ENCODE results near the gene GTF3C2. TPM values are rescaled to one million over a fixed set of nuclear protein-coding genes. Genes with fewer than 3 reads are reported as not detected.
A peak's percentile ranks its signal among the peaks of the same experiment; 100 is the strongest.

Gene GTF3C2
- total RNA-seq, 1 donor from 2014 or later, result 83.8 TPM

- intact Hi-C loops (cut with micrococcal nuclease), result no loop called here
- Mint-ChIP-seq H3K9me3 (no peaks in the 10 kb centered on the region), H3K36me3 (ENCODE audit: low read depth) (peaks cover 68% of the 10 kb centered on the region), H3K4me1 (peaks cover 28% of the 10 kb centered on the region), H3K4me3 (no peak overlapping the region), H3K27ac (no peak overlapping the region), H3K27me3 (no peaks in the 10 kb centered on the region)
- DNase-seq, result no peak
Measured at GRCh38 chr2:27378096-27378808, 21.7 kb upstream of the GTF3C2 start.

GRCh38 chr2:27377618-27378095 is 21.1 kb upstream of the GTF3C2 start:
- H3K27me3 Mint-ChIP-seq, result no peaks in the 10 kb centered on the region
- H3K4me3 Mint-ChIP-seq, result peak overlapping the region; percentile 12
- H3K9me3 Mint-ChIP-seq, result no peaks in the 10 kb centered on the region
- peak overlapping the region; percentile 68 for H3K27ac Mint-ChIP-seq
- H3K4me1 Mint-ChIP-seq, result peaks cover 32% of the 10 kb centered on the region
- intact Hi-C loops (cut with micrococcal nuclease), result no loop called here
- peaks cover 72% of the 10 kb centered on the region for H3K36me3 Mint-ChIP-seq (ENCODE audit: low read depth)
- DNase-seq, result no peak

GRCh38 chr2:27376866-27377617 is 20.5 kb upstream of the GTF3C2 start:
- DNase-seq, result no peak
- Mint-ChIP-seq H3K4me3 (no peak overlapping the region), H3K27ac (no peak overlapping the region), H3K36me3 (ENCODE audit: low read depth) (peaks cover 74% of the 10 kb centered on the region), H3K9me3 (no peaks in the 10 kb centered on the region), H3K27me3 (no peaks in the 10 kb centered on the region), H3K4me1 (peaks cover 35% of the 10 kb centered on the region)
- intact Hi-C loops (cut with micrococcal nuclease), result no loop called here

- Mint-ChIP-seq H3K9me3 (no peaks in the 10 kb centered on the region), H3K27ac (no peak overlapping the region), H3K4me1 (peaks cover 38% of the 10 kb centered on the region), H3K4me3 (no peak overlapping the region), H3K27me3 (no peaks in the 10 kb centered on the region), H3K36me3 (ENCODE audit: low read depth) (peaks cover 71% of the 10 kb centered on the region)
- DNase-seq, result no peak
- intact Hi-C loops (cut with micrococcal nuclease), result no loop called here
Measured at GRCh38 chr2:27376151-27376865, 19.7 kb upstream of the GTF3C2 start.

- Mint-ChIP-seq H3K9me3 (no peaks in the 10 kb centered on the region), H3K27me3 (no peaks in the 10 kb centered on the region), H3K27ac (peak overlapping the region; percentile 34), H3K4me3 (no peak overlapping the region), H3K36me3 (ENCODE audit: low read depth) (peaks cover 68% of the 10 kb centered on the region), H3K4me1 (peaks cover 33% of the 10 kb centered on the region)
- DNase-seq, result no peak
- intact Hi-C loops (cut with micrococcal nuclease), result no loop called here
Measured at GRCh38 chr2:27375513-27376099, 19.0 kb upstream of the GTF3C2 start.

- Mint-ChIP-seq H3K27ac (no peak overlapping the region), H3K9me3 (no peaks in the 10 kb centered on the region), H3K36me3 (ENCODE audit: low read depth) (peaks cover 64% of the 10 kb centered on the region), H3K27me3 (no peaks in the 10 kb centered on the region), H3K4me3 (no peak overlapping the region), H3K4me1 (peaks cover 29% of the 10 kb centered on the region)
- intact Hi-C loops (cut with micrococcal nuclease), result loop anchor here (5.0 kb wide), 1 partner anchor 289 kb away; the partner anchor contains the start of genes SLC4A1AP and SUPT7L
- DNase-seq, result no peak
Measured at GRCh38 chr2:27373567-27373966, 17.0 kb upstream of the GTF3C2 start.

GRCh38 chr2:27372937-27373336 is 16.4 kb upstream of the GTF3C2 start:
- Mint-ChIP-seq H3K9me3 (no peaks in the 10 kb centered on the region), H3K36me3 (ENCODE audit: low read depth) (peaks cover 65% of the 10 kb centered on the region), H3K27ac (peak overlapping the region; percentile 22), H3K27me3 (no peaks in the 10 kb centered on the region), H3K4me3 (peak overlapping the region; percentile 86), H3K4me1 (peaks cover 32% of the 10 kb centered on the region)
- intact Hi-C loops (cut with micrococcal nuclease), result loop anchor here (5.0 kb wide), 1 partner anchor 289 kb away; the partner anchor contains the start of genes SLC4A1AP and SUPT7L
- no peak for DNase-seq

- H3K4me3 Mint-ChIP-seq, result peak overlapping the region; percentile 86
- H3K4me1 Mint-ChIP-seq, result peaks cover 35% of the 10 kb centered on the region
- no peaks in the 10 kb centered on the region for H3K9me3 Mint-ChIP-seq
- DNase-seq, result peak; percentile 80
- H3K27me3 Mint-ChIP-seq, result no peaks in the 10 kb centered on the region
- H3K36me3 Mint-ChIP-seq (ENCODE audit: low read depth), result peaks cover 66% of the 10 kb centered on the region
- peak overlapping the region; percentile 98 for H3K27ac Mint-ChIP-seq
- intact Hi-C loops (cut with micrococcal nuclease), result loop anchor here (1.0 to 5.0 kb wide), 9 partner anchors 9 to 291 kb away; partner anchors contain the start of genes CCDC121, GPN1, GTF3C2 and IFT172
Measured at GRCh38 chr2:27370816-27371620, 14.5 kb upstream of the GTF3C2 start.

GRCh38 chr2:27370026-27370815 is 13.7 kb upstream of the GTF3C2 start, which contains the start of the genes EIF2B4 and SNX17:
Gene EIF2B4, minus strand, starts transcription at chr2:27370338. Its CDS starts 24 bp downstream, at chr2:27370314.
Gene SNX17, plus strand, starts transcription at chr2:27370616. Its CDS starts 128 bp downstream, at chr2:27370744.
- Mint-ChIP-seq H3K4me1 (peaks cover 34% of the 10 kb centered on the region), H3K4me3 (peak within 1 kb of the TSS; percentile 86), H3K27me3 (no peaks in the 10 kb centered on the region), H3K27ac (peak within 1 kb of the TSS; percentile 98), H3K9me3 (no peaks in the 10 kb centered on the region), H3K36me3 (ENCODE audit: low read depth) (peaks cover 64% of the 10 kb centered on the region)
- DNase-seq, result peak; percentile 100
- intact Hi-C loops (cut with micrococcal nuclease), result loop anchor here (1.0 to 5.0 kb wide), 9 partner anchors 10 to 292 kb away; partner anchors contain the start of genes CCDC121, GPN1, GTF3C2 and IFT172

- H3K4me3 Mint-ChIP-seq, result peak overlapping the region; percentile 86
- H3K4me1 Mint-ChIP-seq, result peaks cover 35% of the 10 kb centered on the region
- H3K27ac Mint-ChIP-seq, result peak overlapping the region; percentile 91
- no peaks in the 10 kb centered on the region for H3K9me3 Mint-ChIP-seq
- intact Hi-C loops (cut with micrococcal nuclease), result loop anchor here (1.0 to 5.0 kb wide), 9 partner anchors 11 to 293 kb away; partner anchors contain the start of genes CCDC121, GPN1, GTF3C2 and IFT172
- DNase-seq, result no peak
- H3K27me3 Mint-ChIP-seq, result no peaks in the 10 kb centered on the region
- H3K36me3 Mint-ChIP-seq (ENCODE audit: low read depth), result peaks cover 61% of the 10 kb centered on the region
Measured at GRCh38 chr2:27369471-27370025, 13.0 kb upstream of the GTF3C2 start.

GRCh38 chr2:27363933-27364332 is 7.4 kb upstream of the GTF3C2 start:
- H3K36me3 Mint-ChIP-seq (ENCODE audit: low read depth), result peaks cover 54% of the 10 kb centered on the region
- intact Hi-C loops (cut with micrococcal nuclease), result no loop called here
- H3K4me1 Mint-ChIP-seq, result peaks cover 16% of the 10 kb centered on the region
- no peak overlapping the region for H3K4me3 Mint-ChIP-seq
- no peaks in the 10 kb centered on the region for H3K9me3 Mint-ChIP-seq
- no peak for DNase-seq
- no peaks in the 10 kb centered on the region for H3K27me3 Mint-ChIP-seq
- peak overlapping the region; percentile 62 for H3K27ac Mint-ChIP-seq

Data from activated CD4-positive, alpha-beta T cell treated with anti-CD3 and anti-CD28 coated beads, Interleukin-2, amount 10 ng/mL, durations not matched to agents 24 days and 14 days (primary cell).